CD4-positive, alpha-beta T cell treated with Interleukin-15 for 1 hour (primary cell): ENCODE measurements around the gene REXO1.

Experiments used
- DNase-seq: peaks from one replicate; pipeline ENCODE4 v3.0.0-alpha.2; 2020

REXO1 gene

GRCh38 chr19:1789261-1790041 is 58.8 kb downstream of the REXO1 start:
- DNase-seq: no peak

GRCh38 chr19:1787116-1787515 is 61.2 kb downstream of the REXO1 start:
- DNase-seq: no peak

- no peak for DNase-seq
Observed at GRCh38 chr19:1786668-1787067, 61.6 kb downstream of the REXO1 start.

GRCh38 chr19:1785310-1785709 is 63.0 kb downstream of the REXO1 start:
- no peak for DNase-seq

GRCh38 chr19:1783874-1784273 is 64.4 kb downstream of the REXO1 start:
- no peak for DNase-seq

- DNase-seq: no peak
Observed at GRCh38 chr19:1783354-1783753, 64.9 kb downstream of the REXO1 start.

- DNase-seq: no peak
Observed at GRCh38 chr19:1782521-1782920, 65.8 kb downstream of the REXO1 start.

GRCh38 chr19:1780272-1780958 is 67.9 kb downstream of the REXO1 start:
- DNase-seq: no peak

GRCh38 chr19:1779574-1779973 is 68.7 kb downstream of the REXO1 start:
- DNase-seq: no peak

- DNase-seq: no peak
Observed at GRCh38 chr19:1777149-1777548, 71.1 kb downstream of the REXO1 start.

- DNase-seq: no peak
Observed at GRCh38 chr19:1776606-1777147, 71.6 kb downstream of the REXO1 start.

GRCh38 chr19:1775951-1776605 is 72.2 kb downstream of the REXO1 start:
- no peak for DNase-seq

GRCh38 chr19:1774989-1775772 is 73.1 kb downstream of the REXO1 start:
- DNase-seq: no peak

GRCh38 chr19:1773184-1773583 is 75.1 kb downstream of the REXO1 start:
- DNase-seq: no peak

GRCh38 chr19:1770866-1771576 is 77.3 kb downstream of the REXO1 start:
- DNase-seq: no peak

- no peak for DNase-seq
Observed at GRCh38 chr19:1769645-1769985, 78.7 kb downstream of the REXO1 start.

GRCh38 chr19:1768918-1769644 is 79.2 kb downstream of the REXO1 start:
- DNase-seq: no peak

GRCh38 chr19:1768248-1768647 is 80.0 kb downstream of the REXO1 start:
- no peak for DNase-seq

GRCh38 chr19:1767464-1767933 is 80.8 kb downstream of the REXO1 start:
- peak; percentile 31 for DNase-seq

GRCh38 chr19:1766800-1767352 is 81.4 kb downstream of the REXO1 start:
- no peak for DNase-seq
